ENCODE measurements around the gene ECEL1.

Gene ECEL1

GRCh38 chr2:232525199-232525598 is 37.6 kb upstream of the ECEL1 start:
- Histone ChIP-seq H3K36me3 (ENCODE audit: control insufficient read depth in 2 of 2, insufficient read depth in 1 of 2, low read length in 2 of 2) (no peaks in the 10 kb centered on the region), H3K9me3 (ENCODE audit: control insufficient read depth, insufficient read depth, low read depth, low read length) (no peaks in the 10 kb centered on the region), H3K4me3 (ENCODE audit: low read depth, low read length) (no peak overlapping the region), H3K27ac (ENCODE audit: extremely low read depth, low read depth, low read length) (no peak overlapping the region), H3K4me1 (ENCODE audit: control insufficient read depth, insufficient read depth, low read length) (no peaks in the 10 kb centered on the region; the same call in 1 of the 2 replicates)
- POLR2A ChIA-PET, result no interaction called here
- TF ChIP-seq ZNF398 (tag by site-specific recombination; IDR thresholded peaks at IDR 0.05) (no peak), ZNF423 (tag by site-specific recombination; IDR thresholded peaks at IDR 0.05) (no peak), ZNF488 (tag by site-specific recombination; IDR thresholded peaks at IDR 0.05) (no peak), EGR2 (tag by site-specific recombination; IDR thresholded peaks at IDR 0.05; ENCODE audit: low read depth) (no peak), ZNF335 (tag by site-specific recombination; conservative IDR thresholded peaks at IDR 0.05) (no peak), ZNF791 (tag by site-specific recombination; IDR thresholded peaks at IDR 0.05) (no peak), ZNF792 (tag by site-specific recombination; IDR thresholded peaks at IDR 0.05) (no peak), ZNF623 (tag by site-specific recombination; IDR thresholded peaks at IDR 0.05) (no peak), YY2 (tag by site-specific recombination; IDR thresholded peaks at IDR 0.05) (no peak), ZNF596 (tag by site-specific recombination; IDR thresholded peaks at IDR 0.05) (no peak), ZNF580 (tag by site-specific recombination; IDR thresholded peaks at IDR 0.05) (no peak), ZNF585B (tag by site-specific recombination; IDR thresholded peaks at IDR 0.05) (no peak), ZNF140 (tag by site-specific recombination; IDR thresholded peaks at IDR 0.05) (no peak)
- CTCF ChIA-PET, result no interaction called here

- H3K27ac ChIP-seq (ENCODE audit: extremely low read depth, low read depth, low read length), result no peak overlapping the region
- no peaks in the 10 kb centered on the region for H3K9me3 ChIP-seq (ENCODE audit: control insufficient read depth, insufficient read depth, low read depth, low read length)
- H3K4me1 ChIP-seq (ENCODE audit: control insufficient read depth, insufficient read depth, low read length), result no peaks in the 10 kb centered on the region; the same call in 1 of the 2 replicates
- ChIA-PET POLR2A (interaction anchor here (0.6 kb wide), 1 partner anchor 26 kb away, joined by 3 read pairs; the partner anchor contains the start of genes EIF4E2 and TIGD1), CTCF (interaction anchor here (0.6 to 4.9 kb wide), 7 partner anchors 12 to 624 kb away, joined by 3 to 77 read pairs (median 4); no protein-coding TSS in a partner anchor)
- no peak overlapping the region for H3K4me3 ChIP-seq (ENCODE audit: low read depth, low read length)
- no peaks in the 10 kb centered on the region for H3K36me3 ChIP-seq (ENCODE audit: control insufficient read depth in 2 of 2, insufficient read depth in 1 of 2, low read length in 2 of 2)
- TF ChIP-seq ZBTB21 (tag by site-specific recombination; IDR thresholded peaks at IDR 0.05) (no peak), ZNF292 (tag by site-specific recombination; IDR thresholded peaks at IDR 0.05; ENCODE audit: borderline replicate concordance, low read depth) (no peak), MZF1 (tag by site-specific recombination; IDR thresholded peaks at IDR 0.05; ENCODE audit: borderline replicate concordance) (no peak), KLF8 (tag by site-specific recombination; IDR thresholded peaks at IDR 0.05) (no peak)
Measured at GRCh38 chr2:232524771-232525170, 37.1 kb upstream of the ECEL1 start.

GRCh38 chr2:232523682-232524597 is 36.3 kb upstream of the ECEL1 start:
- ChIA-PET POLR2A (interaction anchor here (0.6 kb wide), 1 partner anchor 26 kb away, joined by 3 read pairs; the partner anchor contains the start of genes EIF4E2 and TIGD1), CTCF (interaction anchor here (0.6 to 4.9 kb wide), 24 partner anchors 8 to 1465 kb away, joined by 3 to 77 read pairs (median 3); partner anchors contain the start of gene ECEL1)
- Histone ChIP-seq H3K36me3 (ENCODE audit: control insufficient read depth in 2 of 2, insufficient read depth in 1 of 2, low read length in 2 of 2) (no peaks in the 10 kb centered on the region), H3K27ac (ENCODE audit: extremely low read depth, low read depth, low read length) (peak overlapping the region; percentile 24; the same call in 1 of the 2 replicates), H3K4me3 (ENCODE audit: low read depth, low read length) (peak overlapping the region; percentile 43), H3K9me3 (ENCODE audit: control insufficient read depth, insufficient read depth, low read depth, low read length) (no peaks in the 10 kb centered on the region), H3K4me1 (ENCODE audit: control insufficient read depth, insufficient read depth, low read length) (no peaks in the 10 kb centered on the region; the same call in 1 of the 2 replicates)
- no peak for TF ChIP-seq ZNF114 (tag by site-specific recombination; IDR thresholded peaks at IDR 0.05)
- TF ChIP-seq HOXC10 (CRISPR knock-in tag; IDR thresholded peaks at IDR 0.05), result no peak
- TF ChIP-seq ZNF24 (tag by site-specific recombination; IDR thresholded peaks at IDR 0.05), result no peak
- TF ChIP-seq ZNF544 (tag by site-specific recombination; IDR thresholded peaks at IDR 0.05), result no peak
- peak; percentile 77; the same call in 1 of the 2 replicates for TF ChIP-seq ZBTB20 (tag by site-specific recombination; IDR thresholded peaks at IDR 0.05)
- TF ChIP-seq ZNF747 (tag by site-specific recombination; IDR thresholded peaks at IDR 0.05), result no peak
- TF ChIP-seq CTCF (tag by site-specific recombination; IDR thresholded peaks at IDR 0.05), result peak; percentile 95
- peak; percentile 30; the same call in 1 of the 2 replicates for TF ChIP-seq ZNF394 (tag by site-specific recombination; IDR thresholded peaks at IDR 0.05; ENCODE audit: borderline replicate concordance)
- TF ChIP-seq ZNF132 (tag by site-specific recombination; IDR thresholded peaks at IDR 0.05; ENCODE audit: borderline replicate concordance), result no peak
- no peak for TF ChIP-seq ZBTB7A (tag by site-specific recombination; IDR thresholded peaks at IDR 0.05; ENCODE audit: low read depth)

Data from HEK293 (cell line).